A549 (cell line): ENCODE data around the gene FYB1. TPM values are rescaled to one million over a fixed set of nuclear protein-coding genes. Genes with fewer than 3 reads are reported as not detected.
A peak's percentile ranks its signal among the peaks of the same experiment; 100 is the strongest.

Experiments used
- ATAC-seq, 2 experiments: fragments of 200-7000 bp in 1 of 2; fragments of >200 bp in 1 of 2; cut with Nextera tagmentation in 1 of 2; cut with Tn5 transposase in 1 of 2; 3 replicates each; pipeline versions ENCODE4 v1.8.0 to v1.9.1; 2018 to 2020; ENCODE audit warnings: mild to moderate bottlenecking in 1 of 2, moderate library complexity in 1 of 2
- CTCF ChIA-PET: fragments of 300-600 bp; sonication (Branson Sonifier 250); formaldehyde crosslinking; extraction: SDS; loops from one replicate; lab custom pipeline; 2021; ENCODE audit warnings: antibody characterized with exemption, inconsistent platforms; lab: Yijun Ruan, JAX
- POLR2A ChIA-PET: fragments of 350-600 bp; formaldehyde crosslinking; extraction: SDS; loops from one replicate; lab custom pipeline; 2021; ENCODE audit warnings: antibody characterized with exemption, inconsistent platforms; lab: Yijun Ruan, JAX
- DNase-seq, 2 experiments: peaks; one replicate each; pipeline versions ENCODE4 v3.0.0 to v3.0.0-alpha.2; 2011 to 2016; ENCODE audit warnings: low read depth in 1 of 2, low spot score in 1 of 2
- FAIRE-seq: peaks from 2 replicates; lab custom pipeline; 2011; peaks lifted over from hg19 to GRCh38; lab: Jason Lieb, UNC
- H3K27ac ChIP-seq, 2 experiments: fragments of >200 bp; sonication (Bioruptor Twin); formaldehyde crosslinking; 3 replicates each; pipeline ENCODE4 v1.5.1; 2016 to 2017
- H3K4me1 ChIP-seq: fragments of >200 bp; sonication (Bioruptor Twin); formaldehyde crosslinking; 3 replicates; pipeline ENCODE4 v1.6.1; 2016
- H3K4me2 ChIP-seq: fragments of >200 bp; sonication (Bioruptor Twin); formaldehyde crosslinking; 3 replicates; pipeline ENCODE4 v1.6.1; 2016
- H3K4me3 ChIP-seq: fragments of >200 bp; sonication (Bioruptor Twin); formaldehyde crosslinking; 3 replicates; pipeline ENCODE4 v1.5.1; 2016
- H3K9me3 ChIP-seq: fragments of >200 bp; sonication (Bioruptor Twin); formaldehyde crosslinking; 3 replicates; pipeline ENCODE4 v1.6.1; 2016
- BHLHE40 ChIP-seq: IDR thresholded peaks from 2 replicates; pipeline ENCODE4 v1.6.1; 2012; ENCODE audit warnings: low read depth, low read length, inconsistent platforms
- CBX8 ChIP-seq: fragments of 200-600 bp; sonication (generic); IDR thresholded peaks from 2 replicates; pipeline ENCODE4 v1.6.1; 2016
- CEBPB ChIP-seq, 2 experiments: fragments of >200 bp in 1 of 2; sonication (Bioruptor Twin) in 1 of 2; formaldehyde crosslinking in 1 of 2; IDR thresholded peaks; 2 replicates each; pipeline ENCODE4 v1.6.1; 2012 to 2016
- CHD4 ChIP-seq: fragments of 200-600 bp; sonication (generic); IDR thresholded peaks from 2 replicates; pipeline ENCODE4 v1.6.1; 2016; ENCODE audit warnings: antibody characterized with exemption, mild to moderate bottlenecking, borderline replicate concordance
- ESRRA ChIP-seq: fragments of 150-350 bp; IDR thresholded peaks from 2 replicates; pipeline ENCODE4 v1.6.1; 2014; ENCODE audit warnings: mild to moderate bottlenecking, low read length, borderline replicate concordance
- FOXS1 ChIP-seq: fragments of 250-450 bp; sonication (Bioruptor Pico); IDR thresholded peaks from 2 replicates; pipeline ENCODE4 v1.5.0; 2020; ENCODE audit warnings: mild to moderate bottlenecking, moderate library complexity
- GATA3 ChIP-seq: IDR thresholded peaks from 2 replicates; pipeline ENCODE4 v1.6.1; 2012; ENCODE audit warnings: borderline replicate concordance
- HOXA7 ChIP-seq: fragments of 250-450 bp; sonication (Bioruptor Pico); IDR thresholded peaks from 2 replicates; pipeline ENCODE4 v1.5.0; 2020; ENCODE audit warnings: mild to moderate bottlenecking, moderate library complexity
- HOXB5 ChIP-seq: fragments of 250-450 bp; sonication (Bioruptor Pico); IDR thresholded peaks from 2 replicates; pipeline ENCODE4 v1.5.0; 2020; ENCODE audit warnings: mild to moderate bottlenecking, moderate library complexity
- KDM1A ChIP-seq: fragments of 200-600 bp; sonication (generic); IDR thresholded peaks from 2 replicates; pipeline ENCODE4 v1.6.1; 2016; ENCODE audit warnings: low read depth, mild to moderate bottlenecking
- MAFK ChIP-seq: fragments of 450-650 bp; IDR thresholded peaks from 2 replicates; pipeline ENCODE4 v1.6.1; 2014; ENCODE audit not compliant: partially characterized antibody
- RARB ChIP-seq: fragments of 250-450 bp; sonication (Bioruptor Pico); IDR thresholded peaks from 2 replicates; pipeline ENCODE4 v1.8.0; 2021; ENCODE audit warnings: mild to moderate bottlenecking, moderate library complexity
- RCOR1 ChIP-seq: fragments of 150-350 bp; IDR thresholded peaks from 2 replicates; pipeline ENCODE4 v1.6.1; 2014; ENCODE audit warnings: antibody characterized with exemption, low read length, low read depth
- RNF2 ChIP-seq: fragments of 200-600 bp; sonication (generic); IDR thresholded peaks from 2 replicates; pipeline ENCODE4 v1.6.1; 2016; ENCODE audit warnings: low read depth, mild to moderate bottlenecking, antibody characterized with exemption, moderate library complexity, borderline replicate concordance
- SMC3 ChIP-seq: fragments of >200 bp; sonication (Bioruptor Twin); formaldehyde crosslinking; IDR thresholded peaks from 3 replicates; pipeline ENCODE4 v1.6.1; 2018; ENCODE audit warnings: inconsistent platforms
- ZC3H11A ChIP-seq: fragments of 450-650 bp; IDR thresholded peaks from 2 replicates; pipeline ENCODE4 v1.6.1; 2014; ENCODE audit warnings: antibody characterized with exemption, mild to moderate bottlenecking
- ZNF302 ChIP-seq: fragments of 250-450 bp; sonication (Bioruptor Pico); IDR thresholded peaks from 2 replicates; pipeline ENCODE4 v1.9.0; 2021; ENCODE audit warnings: inconsistent platforms, mild to moderate bottlenecking, moderate library complexity
- ZSCAN20 ChIP-seq: fragments of 250-450 bp; sonication (Bioruptor Pico); IDR thresholded peaks from 2 replicates; pipeline ENCODE4 v1.8.0; 2022; ENCODE audit warnings: mild to moderate bottlenecking, moderate library complexity
- WGBS: methylation state at CpG from one replicate; pipeline ENCODE4 v1.1.6; 2017; ENCODE audit errors: missing lambda C conversion rate; 5-methylcytosine and 5-hydroxymethylcytosine counted together
- polyA plus RNA-seq, 4 experiments: library from polyadenylated mRNA; depleted of rRNA in 3 of 4; stranded (reverse); fragments of >200 nt; fragmentation: RNase III in 1 of 4; extraction: RNeasy Plus Mini Kit Qiagen cat#74134 plus additional on column Dnase treatment in 1 of 4; gene quantifications; 2 replicates in 3 of 4; 3 replicates in 1 of 4; pipeline ENCODE4 v1.2.3, GENCODE V29; 2011 to 2017
- TF ChIP-seq, protein P1 (sequence below): fragments of >200 bp; sonication (Bioruptor Twin); formaldehyde crosslinking; IDR thresholded peaks from 3 replicates; pipeline ENCODE4 v1.6.1; 2016
- TF ChIP-seq, protein P2 (sequence below): IDR thresholded peaks from 2 replicates; pipeline ENCODE4 v1.6.1; 2012

The FYB1 gene
- polyA plus RNA-seq, 2 of the 4 experiments (the other 2 are of a cell fraction) = 7.4 to 34.6 TPM

GRCh38 chr5:39201160-39201780 lies 18.1 kb downstream of the FYB1 start:
- 88% methylated on average over 1 of the region's 1 CpG for WGBS
- ATAC-seq = no peak
- peak overlapping the region; percentile 4 to 33; a peak in 2 of 6 replicates for H3K27ac ChIP-seq
- H3K9me3 ChIP-seq = no peaks in the 10 kb centered on the region
- no peak for FAIRE-seq
- TF ChIP-seq SMC3 (no peak), KDM1A (no peak), BHLHE40 (no peak), HOXB5 (CRISPR knock-in tag) (no peak), GATA3 (no peak), CHD4 (no peak), CBX8 (no peak), MAFK (no peak), RARB (CRISPR knock-in tag) (no peak), ZC3H11A (no peak), ZNF302 (CRISPR knock-in tag) (no peak), RNF2 (no peak), ESRRA (no peak)
- TF ChIP-seq, all 56 proteins: peak for 0
- no peak for DNase-seq
- ChIA-PET CTCF (interaction anchor here (0.6 to 3.6 kb wide), 6 partner anchors 8 to 82 kb away, joined by 3 to 27 read pairs (median 3); no protein-coding TSS in a partner anchor), POLR2A (no interaction called here)
- Histone ChIP-seq H3K4me2 (no peak overlapping the region), H3K4me3 (no peak overlapping the region), H3K4me1 (peaks cover 36% of the 10 kb centered on the region)

DNA sequence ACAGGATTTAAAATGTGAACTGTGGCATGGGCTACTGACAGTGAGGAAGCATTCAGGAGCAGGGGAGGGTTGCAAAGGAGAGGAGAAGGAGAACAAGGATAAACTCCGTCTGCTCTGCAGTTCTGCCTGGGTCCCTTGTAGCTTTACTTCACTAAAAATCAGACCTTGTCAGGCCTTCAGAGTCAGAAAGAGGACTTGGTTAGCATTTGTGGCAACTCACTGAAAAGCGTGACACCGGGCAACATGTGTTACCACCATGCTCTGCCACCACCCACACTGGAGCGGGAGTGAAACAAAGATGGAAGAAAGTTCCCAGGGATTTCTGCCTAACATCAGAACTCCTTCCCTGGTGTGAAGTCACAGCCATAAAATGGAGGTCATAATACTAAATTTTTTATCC lies 19.3 kb downstream of the FYB1 start:
- Histone ChIP-seq H3K27ac (peak overlapping the region; percentile 76 to 84), H3K4me2 (no peak overlapping the region), H3K9me3 (no peaks in the 10 kb centered on the region), H3K4me1 (peaks cover 47% of the 10 kb centered on the region), H3K4me3 (no peak overlapping the region)
- no peak for ATAC-seq
- DNase-seq = no peak
- ChIA-PET CTCF (interaction anchor here (1.0 to 3.6 kb wide), 2 partner anchors 17 to 84 kb away, joined by 3 to 27 read pairs; no protein-coding TSS in a partner anchor), POLR2A (no interaction called here)
- TF ChIP-seq, protein P1, sequence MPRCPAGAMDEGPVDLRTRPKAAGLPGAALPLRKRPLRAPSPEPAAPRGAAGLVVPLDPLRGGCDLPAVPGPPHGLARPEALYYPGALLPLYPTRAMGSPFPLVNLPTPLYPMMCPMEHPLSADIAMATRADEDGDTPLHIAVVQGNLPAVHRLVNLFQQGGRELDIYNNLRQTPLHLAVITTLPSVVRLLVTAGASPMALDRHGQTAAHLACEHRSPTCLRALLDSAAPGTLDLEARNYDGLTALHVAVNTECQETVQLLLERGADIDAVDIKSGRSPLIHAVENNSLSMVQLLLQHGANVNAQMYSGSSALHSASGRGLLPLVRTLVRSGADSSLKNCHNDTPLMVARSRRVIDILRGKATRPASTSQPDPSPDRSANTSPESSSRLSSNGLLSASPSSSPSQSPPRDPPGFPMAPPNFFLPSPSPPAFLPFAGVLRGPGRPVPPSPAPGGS = no peak
- TF ChIP-seq HOXA7 (no peak), ESRRA (no peak), FOXS1 (CRISPR knock-in tag) (no peak), MAFK (no peak), GATA3 (no peak), ZNF302 (CRISPR knock-in tag) (no peak), ZSCAN20 (CRISPR knock-in tag) (no peak), CHD4 (no peak), HOXB5 (CRISPR knock-in tag) (no peak), RCOR1 (no peak)
- TF ChIP-seq, protein P2, sequence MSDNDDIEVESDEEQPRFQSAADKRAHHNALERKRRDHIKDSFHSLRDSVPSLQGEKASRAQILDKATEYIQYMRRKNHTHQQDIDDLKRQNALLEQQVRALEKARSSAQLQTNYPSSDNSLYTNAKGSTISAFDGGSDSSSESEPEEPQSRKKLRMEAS = no peak
- 92% methylated on average over 4 of the region's 4 CpGs for WGBS
- no peak for FAIRE-seq

GRCh38 chr5:39199335-39199734 lies 20.0 kb downstream of the FYB1 start:
- POLR2A ChIA-PET = no interaction called here
- no peak for FAIRE-seq
- Histone ChIP-seq H3K4me3 (no peak overlapping the region), H3K4me1 (peaks cover 55% of the 10 kb centered on the region), H3K9me3 (no peaks in the 10 kb centered on the region), H3K27ac (peak overlapping the region; percentile 76 to 84), H3K4me2 (peak overlapping the region; percentile 70)
- 33% methylated on average over 3 of the region's 3 CpGs for WGBS
- no peak for DNase-seq
- CTCF ChIA-PET = interaction anchor here (2.5 kb wide), 1 partner anchor 18 kb away, joined by 7 read pairs; no protein-coding TSS in a partner anchor
- 0 out of 4 replicates have a peak, but pooled peaks of 1 of the 2 experiments have one; percentile 36 for TF ChIP-seq CEBPB (IDR thresholded peaks at IDR 0.05)
- no peak for TF ChIP-seq KDM1A
- ATAC-seq = no peak
